ENCODE measurements around the gene NOTO.

GRCh38 chr2:73258913-73259215 is 56.5 kb downstream of the NOTO start:
- no peak for TF ChIP-seq ATF3 (IDR thresholded peaks at IDR 0.05; ENCODE audit: insufficient read depth, low read depth, low read length)
- TF ChIP-seq CTCF (IDR thresholded peaks at IDR 0.05; ENCODE audit: control extremely low read depth in 1 of 3, insufficient read depth in 1 of 3, low read depth in 1 of 3, low read length in 3 of 3) = no peak
- TF ChIP-seq EP300 (IDR thresholded peaks at IDR 0.05; ENCODE audit: borderline replicate concordance in 1 of 2, low read depth in 2 of 2, low read length in 2 of 2) = no peak
- no peak for TF ChIP-seq CHD2 (IDR thresholded peaks at IDR 0.05; ENCODE audit: low read length)
- TF ChIP-seq GABPA (IDR thresholded peaks at IDR 0.05; ENCODE audit: borderline replicate concordance, insufficient read depth, low read length) = no peak
- TF ChIP-seq USF2 (IDR thresholded peaks at IDR 0.05; ENCODE audit: low read length) = no peak
- no peak for TF ChIP-seq KDM1A (IDR thresholded peaks at IDR 0.05; ENCODE audit: borderline replicate concordance, low read length)

Measured in H1 (cell line).